ENCODE measurements around the gene WDR4. TPM values are rescaled to one million over a fixed set of nuclear protein-coding genes. Genes with fewer than 3 reads are reported as not detected.
"Not testable (repeated sequence)": the region's sequence is repeated elsewhere in the genome, so short reads cannot be mapped to it uniquely, and the experiment has no call there.

Gene WDR4
- total RNA-seq, 2 experiments from 2014 or later: 18.2 to 18.5 TPM

DNA sequence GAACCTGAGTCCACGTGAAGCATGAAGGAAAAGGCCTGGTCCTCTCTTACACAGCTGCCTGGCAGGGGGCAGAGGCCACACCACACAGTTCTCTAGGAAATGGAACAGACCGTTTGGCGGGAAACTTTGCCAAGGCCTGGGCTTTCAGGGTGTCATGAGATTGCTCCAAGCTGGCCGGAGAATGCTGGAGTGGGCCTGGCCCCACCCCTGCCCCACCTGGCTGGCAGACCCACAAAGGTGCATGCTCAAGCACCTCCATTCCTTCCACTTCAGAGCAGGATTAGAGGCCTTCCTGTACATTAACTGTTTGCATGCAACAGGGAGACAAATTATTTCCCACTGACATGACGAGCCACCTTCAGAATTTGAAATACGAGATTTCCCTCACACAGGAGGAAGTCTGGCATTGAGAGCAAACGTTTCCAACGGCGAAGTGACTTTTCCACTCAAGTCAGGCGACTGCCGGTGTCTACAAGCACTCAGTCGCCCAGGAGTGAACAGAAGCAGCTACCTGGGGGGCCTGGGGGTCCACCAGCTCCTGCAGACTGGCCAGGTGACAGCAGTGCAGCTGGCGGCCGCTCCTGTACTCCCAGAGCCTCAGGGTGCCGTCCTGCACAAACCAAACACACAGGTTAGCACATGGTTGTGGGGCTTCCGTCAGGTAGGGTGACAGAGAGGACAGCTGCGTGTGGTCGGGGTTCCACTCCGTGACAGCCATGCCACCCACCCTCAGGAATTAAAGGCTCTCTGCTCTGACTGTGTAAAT is 24.0 kb downstream of the WDR4 start:
- CTCF ChIA-PET: no interaction called here
- no peak overlapping the region for H3K4me3 Mint-ChIP-seq
- H3K9me3 Mint-ChIP-seq: no peaks in the 10 kb centered on the region
- no peak overlapping the region for H3K27ac Mint-ChIP-seq
- H3K27me3 Mint-ChIP-seq: no peaks in the 10 kb centered on the region
- peaks cover 8% of the 10 kb centered on the region for H3K4me1 Mint-ChIP-seq
- POLR2A ChIA-PET: interaction anchor here (0.7 kb wide), 1 partner anchor 904 kb away, joined by 3 read pairs; no protein-coding TSS in a partner anchor
- DNase-seq: no peak
- H3K36me3 Mint-ChIP-seq (ENCODE audit: low read depth): peaks cover 55% of the 10 kb centered on the region

DNA sequence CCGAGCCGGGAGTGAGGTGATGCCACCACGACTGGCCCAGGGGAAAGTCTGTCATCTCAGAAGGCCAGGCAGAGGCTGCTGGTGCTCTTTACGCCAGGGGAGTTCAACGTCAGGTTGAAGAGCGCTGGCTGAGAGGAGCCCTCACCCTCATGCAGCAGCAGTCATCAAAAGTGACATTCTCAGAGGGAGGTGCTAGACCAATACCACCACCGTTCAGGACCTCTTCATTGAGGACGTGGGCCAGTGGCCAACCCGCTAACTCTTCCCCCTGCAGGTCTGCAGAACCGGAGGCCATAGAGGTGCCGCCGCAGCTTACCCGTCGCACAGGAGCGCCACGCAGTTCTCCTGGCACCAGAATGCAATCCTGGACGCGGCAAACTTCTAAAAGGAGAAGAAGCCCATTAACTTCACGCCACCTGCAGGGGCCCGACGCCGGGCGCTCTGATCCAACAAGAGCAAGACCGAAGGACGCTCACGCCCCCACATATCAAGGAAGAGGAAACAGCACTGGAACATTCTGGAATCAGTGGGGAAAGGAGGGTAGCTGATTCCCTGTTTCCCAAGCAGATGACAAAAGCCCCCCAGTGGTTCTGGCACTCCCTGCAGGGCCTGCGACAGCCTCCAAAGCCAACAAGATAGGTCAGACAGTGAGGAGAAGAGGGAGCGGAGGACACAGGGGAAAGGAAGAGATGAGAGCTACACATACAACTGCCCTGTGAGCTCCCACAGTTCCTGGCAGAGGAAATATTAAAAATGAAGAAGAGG is 24.9 kb downstream of the WDR4 start:
- Mint-ChIP-seq H3K27me3 (no peaks in the 10 kb centered on the region), H3K4me1 (peaks cover 8% of the 10 kb centered on the region), H3K9me3 (no peaks in the 10 kb centered on the region), H3K4me3 (no peak overlapping the region), H3K27ac (no peak overlapping the region), H3K36me3 (ENCODE audit: low read depth) (peaks cover 61% of the 10 kb centered on the region)
- CTCF ChIA-PET: no interaction called here
- no peak for DNase-seq
- POLR2A ChIA-PET: interaction anchor here (0.7 kb wide), 1 partner anchor 905 kb away, joined by 3 read pairs; no protein-coding TSS in a partner anchor

DNA sequence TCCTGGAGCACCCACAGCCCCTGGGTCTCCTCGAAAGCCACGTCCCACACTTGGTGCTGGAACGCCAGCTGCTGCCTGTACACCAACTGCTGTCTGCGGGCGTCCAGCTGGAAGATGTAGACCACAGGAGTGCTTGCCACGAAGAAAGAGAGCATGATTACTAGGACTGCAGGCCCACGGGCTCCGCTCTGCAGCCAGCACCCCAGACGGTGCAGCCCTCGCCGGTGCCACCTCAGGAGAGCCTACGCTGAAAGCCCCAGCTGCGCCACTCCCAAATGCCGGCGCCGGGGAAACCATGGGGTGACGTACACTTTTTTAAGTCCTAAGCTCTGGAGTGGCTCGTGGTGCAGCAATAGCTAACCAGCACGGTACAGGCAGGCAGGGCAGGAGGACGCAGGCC is 25.7 kb downstream of the WDR4 start:
- H3K27me3 Mint-ChIP-seq: no peaks in the 10 kb centered on the region
- H3K4me3 Mint-ChIP-seq: no peak overlapping the region
- H3K36me3 Mint-ChIP-seq (ENCODE audit: low read depth): peaks cover 62% of the 10 kb centered on the region
- CTCF ChIA-PET: no interaction called here
- DNase-seq: no peak
- H3K9me3 Mint-ChIP-seq: no peaks in the 10 kb centered on the region
- peaks cover 8% of the 10 kb centered on the region for H3K4me1 Mint-ChIP-seq
- no peak overlapping the region for H3K27ac Mint-ChIP-seq
- POLR2A ChIA-PET: no interaction called here

DNA sequence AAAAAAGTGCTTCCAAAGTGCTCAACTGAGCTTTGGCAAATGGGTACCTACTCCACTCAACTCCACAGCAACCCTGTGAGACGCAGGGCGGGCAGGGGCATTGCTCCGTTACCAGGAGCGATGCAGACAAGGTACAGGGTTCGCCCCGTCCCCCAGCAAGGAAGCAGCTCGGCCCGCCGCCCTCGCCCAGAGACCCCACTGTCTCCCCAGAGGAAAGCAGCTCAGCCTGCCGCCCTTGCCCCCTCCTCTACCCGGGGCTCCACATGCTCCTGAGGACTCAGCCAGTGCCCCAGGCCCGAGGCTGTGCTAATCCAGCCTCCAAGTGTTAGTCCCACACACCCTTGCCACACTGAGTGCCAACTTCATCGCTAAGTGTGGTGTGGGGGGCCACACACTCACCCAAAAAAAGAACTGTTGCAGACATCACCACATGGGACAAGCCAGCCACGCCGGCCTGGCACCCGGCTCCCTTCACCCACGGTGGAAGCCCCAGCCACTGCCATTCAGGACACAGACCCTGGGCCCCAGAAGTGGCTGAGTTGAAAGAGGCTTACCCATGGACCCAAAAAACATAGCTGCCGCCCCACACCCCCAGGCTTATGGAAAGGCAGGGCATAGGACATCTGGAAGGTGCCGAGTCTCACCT is 26.3 kb downstream of the WDR4 start:
- Mint-ChIP-seq H3K4me1 (peaks cover 8% of the 10 kb centered on the region), H3K9me3 (no peaks in the 10 kb centered on the region), H3K27ac (no peak overlapping the region), H3K27me3 (no peaks in the 10 kb centered on the region), H3K36me3 (ENCODE audit: low read depth) (peaks cover 64% of the 10 kb centered on the region), H3K4me3 (no peak overlapping the region)
- CTCF ChIA-PET: no interaction called here
- POLR2A ChIA-PET: no interaction called here
- no peak for DNase-seq

DNA sequence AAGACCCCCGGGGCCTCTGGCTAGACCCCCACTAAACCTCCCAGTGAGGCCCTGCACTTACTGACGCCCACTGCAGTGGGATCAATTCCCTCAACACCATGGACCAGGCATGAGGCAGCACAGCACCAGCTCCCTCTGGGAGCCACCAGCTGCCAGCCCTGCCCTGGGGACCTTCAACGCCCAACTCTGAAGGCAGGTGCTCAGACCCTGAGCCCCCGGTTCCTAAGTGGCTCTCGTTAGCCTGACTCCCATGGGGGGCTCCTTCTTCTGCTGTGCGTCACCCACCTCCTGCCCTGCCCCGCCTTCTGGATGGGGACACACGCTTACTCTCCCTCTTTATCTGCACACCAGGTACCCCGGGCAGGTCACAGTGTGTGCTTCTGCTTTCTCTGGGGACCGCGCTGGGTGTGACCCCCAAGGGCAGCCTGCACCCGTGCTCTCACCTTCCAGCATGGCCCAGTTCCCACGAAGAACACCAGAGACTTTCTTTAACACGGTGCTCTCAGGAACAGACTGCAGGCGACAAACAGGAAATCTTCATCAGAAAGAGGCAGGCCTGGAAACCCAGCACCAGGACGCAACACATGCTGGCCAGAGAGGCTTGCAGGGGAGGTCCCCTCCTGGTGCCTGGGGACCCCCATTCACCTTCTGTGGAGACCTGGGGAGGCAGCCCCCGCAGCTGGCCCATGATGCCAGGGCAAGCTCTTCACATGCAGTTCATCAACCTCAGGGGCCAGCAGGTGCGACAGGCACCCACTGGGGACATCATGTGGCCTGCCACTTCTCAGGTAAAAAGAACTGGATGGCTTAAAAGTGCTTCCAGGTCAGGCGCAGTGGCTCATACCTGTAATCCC is 27.3 kb downstream of the WDR4 start:
- Mint-ChIP-seq H3K27ac (no peak overlapping the region), H3K27me3 (no peaks in the 10 kb centered on the region), H3K9me3 (no peaks in the 10 kb centered on the region), H3K4me3 (no peak overlapping the region), H3K36me3 (ENCODE audit: low read depth) (peaks cover 61% of the 10 kb centered on the region), H3K4me1 (peaks cover 8% of the 10 kb centered on the region)
- ChIA-PET POLR2A (no interaction called here), CTCF (interaction anchor here (0.8 kb wide), 1 partner anchor 26 kb away, joined by 3 read pairs; no protein-coding TSS in a partner anchor)
- DNase-seq: no peak

DNA sequence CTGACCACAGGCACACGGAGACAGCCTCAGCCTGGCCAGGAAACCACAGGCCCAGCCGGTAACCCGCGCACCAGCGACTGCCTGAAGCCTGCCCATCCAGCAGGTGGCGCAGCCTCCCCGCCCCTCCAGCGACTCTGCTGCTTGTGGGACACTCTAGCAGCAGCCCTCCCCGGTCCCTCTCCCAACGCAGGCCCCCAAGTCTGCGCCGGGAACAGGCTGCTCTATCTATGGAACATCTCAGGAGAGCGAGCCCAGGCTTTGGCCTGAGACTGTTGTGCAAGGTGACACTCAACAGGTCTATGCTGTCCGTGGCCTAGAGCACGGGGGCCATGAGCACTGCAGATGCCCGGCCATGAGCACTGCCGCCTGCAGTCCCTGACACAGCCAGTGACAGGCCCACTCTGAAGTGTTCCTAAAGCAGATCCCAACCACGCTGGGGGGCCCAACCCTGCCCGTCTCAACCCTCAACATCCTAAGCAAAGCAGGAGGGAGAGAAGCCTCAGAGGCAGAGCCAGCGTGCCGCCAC is 28.4 kb downstream of the WDR4 start:
- Mint-ChIP-seq H3K36me3 (ENCODE audit: low read depth) (peaks cover 65% of the 10 kb centered on the region), H3K27ac (no peak overlapping the region), H3K27me3 (no peaks in the 10 kb centered on the region), H3K4me3 (no peak overlapping the region), H3K4me1 (peaks cover 8% of the 10 kb centered on the region), H3K9me3 (no peaks in the 10 kb centered on the region)
- ChIA-PET CTCF (interaction anchor here (0.8 kb wide), 1 partner anchor 27 kb away, joined by 3 read pairs; no protein-coding TSS in a partner anchor), POLR2A (no interaction called here)
- DNase-seq: peak; percentile 59

DNA sequence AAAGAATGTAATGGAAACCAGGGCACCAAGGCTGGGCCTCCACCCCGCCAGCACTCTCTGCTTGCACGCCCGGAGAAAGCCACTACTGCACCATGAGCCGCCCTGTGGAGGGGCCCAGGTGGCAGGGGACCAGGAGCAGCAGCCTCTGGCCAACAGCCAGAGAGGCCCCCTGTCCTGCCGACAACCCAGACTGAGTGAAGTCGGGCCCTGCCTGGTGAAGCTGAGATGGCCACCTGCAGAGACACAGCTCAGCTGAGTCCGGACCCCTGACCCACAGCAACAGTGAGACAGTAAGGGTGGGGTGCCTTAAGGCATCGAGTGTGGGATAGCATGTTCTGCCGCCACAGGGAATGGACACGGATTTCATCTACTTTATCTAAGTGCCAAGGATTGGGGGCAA is 28.9 kb downstream of the WDR4 start:
- Mint-ChIP-seq H3K36me3 (ENCODE audit: low read depth) (peaks cover 64% of the 10 kb centered on the region), H3K27ac (no peak overlapping the region), H3K27me3 (no peaks in the 10 kb centered on the region), H3K4me1 (peaks cover 8% of the 10 kb centered on the region), H3K9me3 (no peaks in the 10 kb centered on the region), H3K4me3 (no peak overlapping the region)
- POLR2A ChIA-PET: no interaction called here
- DNase-seq: no peak
- CTCF ChIA-PET: no interaction called here

DNA sequence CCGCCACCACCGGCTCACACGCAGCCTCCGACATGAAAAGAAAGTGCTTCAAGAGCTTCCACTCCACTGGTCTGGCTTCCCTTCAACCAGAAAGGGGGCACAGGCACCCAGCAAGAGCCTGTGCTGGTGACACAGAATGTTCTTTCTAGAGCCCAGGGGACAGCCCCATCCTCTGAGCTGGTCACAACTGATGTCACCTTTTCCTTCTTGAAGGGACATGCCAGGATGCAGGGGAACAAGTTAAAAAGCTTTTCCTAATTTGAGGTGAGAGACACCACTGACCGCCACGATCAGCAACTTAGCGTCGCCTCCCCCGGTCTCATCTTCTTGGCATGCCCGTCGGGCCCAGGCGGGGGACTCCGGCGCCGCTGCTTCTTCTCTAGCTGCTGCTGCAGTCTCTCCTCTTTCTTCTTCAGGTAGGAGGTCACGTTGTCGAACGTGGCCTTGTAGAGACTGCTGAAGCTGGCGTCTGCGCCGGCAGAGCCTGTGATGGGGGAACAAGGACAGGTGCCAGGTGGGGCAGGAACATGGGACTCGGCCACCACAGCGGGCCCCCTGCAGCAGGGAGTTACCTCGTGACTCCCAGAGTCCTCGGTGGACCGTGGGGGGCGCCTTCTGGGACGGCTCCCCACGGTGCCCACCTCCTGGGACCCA is 29.5 kb downstream of the WDR4 start:
- Mint-ChIP-seq H3K27ac (no peak overlapping the region), H3K36me3 (ENCODE audit: low read depth) (peaks cover 67% of the 10 kb centered on the region), H3K9me3 (no peaks in the 10 kb centered on the region), H3K4me3 (no peak overlapping the region), H3K4me1 (peaks cover 8% of the 10 kb centered on the region), H3K27me3 (no peaks in the 10 kb centered on the region)
- POLR2A ChIA-PET: no interaction called here
- no peak for DNase-seq
- CTCF ChIA-PET: no interaction called here

DNA sequence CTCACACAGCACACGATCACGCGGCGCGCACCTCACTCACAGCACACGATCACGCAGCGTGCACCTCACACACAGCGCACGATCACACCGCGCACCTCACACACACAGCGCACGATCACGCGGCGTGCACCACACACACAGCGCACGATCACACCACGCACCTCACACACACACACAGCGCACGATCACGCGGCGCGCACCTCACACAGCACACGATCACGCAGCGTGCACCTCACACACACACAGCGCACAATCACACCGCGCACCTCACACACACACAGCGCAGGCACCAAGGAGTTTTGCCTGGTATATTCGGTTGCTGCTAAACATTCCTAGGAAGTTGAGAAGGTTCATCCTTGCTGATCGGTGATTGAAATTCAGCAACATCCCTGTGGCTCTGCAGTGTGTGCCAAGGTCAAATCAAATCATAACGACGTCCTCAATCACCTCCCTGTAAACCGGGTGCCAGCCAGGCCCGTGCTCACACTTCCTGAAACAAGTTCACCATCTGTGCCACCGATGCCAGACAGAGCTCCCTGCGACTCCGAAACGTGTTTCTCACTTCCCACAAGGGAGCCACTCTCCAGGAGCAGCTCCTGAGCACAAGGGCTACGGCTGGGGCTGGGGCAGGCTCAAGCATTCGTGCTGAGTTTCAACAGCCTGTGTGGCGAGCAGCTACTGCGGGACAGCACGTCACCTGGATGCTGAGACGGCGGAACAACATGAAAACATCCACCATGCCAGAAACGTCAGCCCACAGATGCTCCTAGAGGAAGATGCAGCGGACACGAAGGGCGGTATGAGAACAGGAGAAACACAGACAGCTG is 30.2 kb downstream of the WDR4 start:
- ChIA-PET CTCF (no interaction called here), POLR2A (no interaction called here)
- peaks cover 8% of the 10 kb centered on the region for H3K4me1 Mint-ChIP-seq
- peaks cover 68% of the 10 kb centered on the region for H3K36me3 Mint-ChIP-seq (ENCODE audit: low read depth)
- no peaks in the 10 kb centered on the region for H3K9me3 Mint-ChIP-seq
- H3K27me3 Mint-ChIP-seq: no peaks in the 10 kb centered on the region
- no peak overlapping the region for H3K27ac Mint-ChIP-seq
- DNase-seq: no peak
- no peak overlapping the region for H3K4me3 Mint-ChIP-seq

DNA sequence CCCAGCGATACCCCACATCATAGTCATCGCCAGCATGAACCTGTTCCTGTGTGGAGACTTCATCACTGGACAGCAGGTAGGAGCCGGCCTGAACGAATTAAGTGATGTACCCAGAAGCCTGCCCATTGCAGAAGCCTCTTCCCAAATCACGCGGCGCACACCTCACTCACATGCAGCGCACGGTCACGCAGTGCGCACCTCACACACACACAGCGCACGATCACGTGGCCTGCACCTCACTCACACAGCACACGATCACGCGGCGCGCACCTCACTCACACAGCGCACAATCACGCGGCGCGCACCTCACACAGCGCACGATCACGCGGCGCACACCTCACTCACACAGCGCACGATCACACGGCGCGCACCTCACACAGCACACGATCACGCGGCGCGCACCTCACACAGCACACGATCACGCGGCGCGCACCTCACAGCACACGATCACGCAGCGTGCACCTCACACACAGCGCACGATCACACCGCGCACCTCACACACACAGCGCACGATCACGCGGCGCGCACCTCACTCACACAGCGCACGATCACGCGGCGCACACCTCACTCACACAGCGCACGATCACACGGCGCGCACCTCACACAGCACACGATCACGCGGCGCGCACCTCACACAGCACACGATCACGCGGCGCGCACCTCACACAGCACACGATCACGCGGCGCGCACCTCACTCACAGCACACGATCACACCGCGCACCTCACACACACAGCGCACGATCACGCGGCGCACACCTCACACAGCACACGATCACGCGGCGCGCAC is 31.0 kb downstream of the WDR4 start:
- CTCF ChIA-PET, H3K27ac Mint-ChIP-seq, H3K27me3 Mint-ChIP-seq, H3K4me1 Mint-ChIP-seq, H3K4me3 Mint-ChIP-seq, POLR2A ChIA-PET, DNase-seq, H3K9me3 Mint-ChIP-seq: not testable (repeated sequence)
- H3K36me3 Mint-ChIP-seq (ENCODE audit: low read depth): peaks cover 66% of the 10 kb centered on the region

DNA sequence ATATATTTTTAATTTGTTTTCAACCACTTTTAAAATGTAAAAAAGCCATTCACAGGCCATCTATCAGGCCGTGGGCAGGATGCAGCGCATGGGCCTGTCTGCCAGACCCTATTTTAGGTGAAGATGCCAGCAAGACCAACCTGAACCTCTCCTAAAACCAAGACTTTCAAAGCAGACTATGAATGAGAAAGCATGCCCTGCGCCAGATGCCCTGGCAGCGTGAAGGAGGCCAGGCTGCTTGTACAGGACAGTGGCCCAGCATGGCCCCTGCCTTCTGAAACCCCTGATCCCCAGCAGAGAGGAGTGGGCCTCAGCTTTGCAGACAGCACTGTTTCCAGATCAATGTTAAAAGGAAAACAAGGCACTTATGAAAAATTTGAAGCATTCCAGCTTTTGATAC is 31.6 kb downstream of the WDR4 start:
- H3K36me3 Mint-ChIP-seq (ENCODE audit: low read depth): peaks cover 68% of the 10 kb centered on the region
- no peaks in the 10 kb centered on the region for H3K9me3 Mint-ChIP-seq
- H3K27me3 Mint-ChIP-seq: no peaks in the 10 kb centered on the region
- H3K4me1 Mint-ChIP-seq: peaks cover 8% of the 10 kb centered on the region
- H3K27ac Mint-ChIP-seq: no peak overlapping the region
- CTCF ChIA-PET: no interaction called here
- no peak overlapping the region for H3K4me3 Mint-ChIP-seq
- POLR2A ChIA-PET: no interaction called here
- DNase-seq: no peak

Measured in activated CD4-positive, alpha-beta memory T cell treated with anti-CD3 and anti-CD28 coated beads, Interleukin-2, amount 10 ng/mL, durations not matched to agents 7 days and 5 days (primary cell).